Right lobe of liver (tissue), 6 donors: ENCODE measurements around the gene PARP1. TPM values are rescaled to one million over a fixed set of nuclear protein-coding genes. Genes with fewer than 3 reads are reported as not detected.

Source experiments
- ATAC-seq, 4 donors: fragments of 200-7000 bp; cut with Tn5 transposase; one replicate each; pipeline ENCODE4 v1.9.1; 2020; ENCODE audit warnings: mild to moderate bottlenecking in 4 of 4, moderate library complexity in 4 of 4
- DNase-seq, 3 donors: peaks; one replicate each; pipeline ENCODE4 v3.0.0-alpha.2; 2020
- H3K27ac ChIP-seq, 3 donors: fragments of 200-600 bp; one replicate each; pipeline ENCODE4 v1.8.0; 2022
- H3K27me3 ChIP-seq, 2 donors: fragments of 200-600 bp; one replicate each; pipeline ENCODE4 v1.8.0; 2022
- H3K36me3 ChIP-seq, 4 donors: fragments of 200-600 bp; sonication (generic) in 1 of 4; one replicate each; pipeline versions ENCODE4 v1.5.1 to v1.8.0; 2017 to 2022; ENCODE audit warnings: control low read depth in 1 of 4
- H3K4me1 ChIP-seq, 4 donors: fragments of 200-600 bp; sonication (generic) in 1 of 4; one replicate each; pipeline versions ENCODE4 v1.5.1 to v1.8.0; 2017 to 2022; ENCODE audit warnings: control low read depth in 1 of 4
- H3K4me3 ChIP-seq, 3 donors: fragments of 200-600 bp; one replicate each; pipeline ENCODE4 v1.8.0; 2022
- H3K9me3 ChIP-seq, 4 donors: fragments of 200-600 bp; sonication (generic) in 1 of 4; one replicate each; pipeline versions ENCODE4 v1.5.1 to v1.8.0; 2017 to 2022; ENCODE audit warnings: control low read depth in 1 of 4
- POLR2A ChIP-seq: fragments of 450-650 bp; IDR thresholded peaks from one replicate; pipeline ENCODE4 v1.6.1; 2017; ENCODE audit warnings: antibody characterized with exemption, mild to moderate bottlenecking
- WGBS: methylation state at CpG from one replicate; pipeline ENCODE4 v1.1.6; 2018; ENCODE audit warnings: low coverage, low lambda C conversion rate; ENCODE audit not compliant: insufficient coverage; ENCODE audit errors: missing lambda C conversion rate; 5-methylcytosine and 5-hydroxymethylcytosine counted together
- intact Hi-C, 2 donors: fragments of 100-400 bp; cut with DNase I; formaldehyde crosslinking; loops; one replicate each; pipeline versions ENCODE4 v1.11.2 to v1.14.1; 2022
- total RNA-seq, 6 experiments: library from RNA; depleted of rRNA in 2 of 6; stranded (reverse); fragments of >200 nt in 2 of 6; fragmentation: NEBNext Ultra II Directional in 3 of 6; extraction: Animal tissue kit (Norgen Biotek cat#: 25700) in 3 of 6; gene quantifications; one replicate each; pipeline versions ENCODE4 v1.1.0 to v1.2.4, GENCODE V29; 2016 to 2023
- TF ChIP-seq, protein P1 (sequence below), 4 donors: fragments of 200-600 bp in 3 of 4; fragments of 450-650 bp in 1 of 4; IDR thresholded peaks; one replicate each; pipeline versions ENCODE4 v1.5.1 to v1.8.0; 2016 to 2022; ENCODE audit warnings: antibody characterized with exemption in 4 of 4, mild to moderate bottlenecking in 2 of 4
- donor health status: DM: no; HTN: yes; CAD: no.
- donor health status: DM: no; HTN: no; CAD: no.
- donor health status: DM: no; HTN: no; CAD: no.
- donor health status: DM: no; HTN: yes; CAD: no.
- donor health status: DM: no; HTN: yes; CAD: no.

Gene PARP1
- total RNA-seq, 6 experiments from 2014 or later, result 38.2 to 74.3 (median 60.1) TPM

DNA sequence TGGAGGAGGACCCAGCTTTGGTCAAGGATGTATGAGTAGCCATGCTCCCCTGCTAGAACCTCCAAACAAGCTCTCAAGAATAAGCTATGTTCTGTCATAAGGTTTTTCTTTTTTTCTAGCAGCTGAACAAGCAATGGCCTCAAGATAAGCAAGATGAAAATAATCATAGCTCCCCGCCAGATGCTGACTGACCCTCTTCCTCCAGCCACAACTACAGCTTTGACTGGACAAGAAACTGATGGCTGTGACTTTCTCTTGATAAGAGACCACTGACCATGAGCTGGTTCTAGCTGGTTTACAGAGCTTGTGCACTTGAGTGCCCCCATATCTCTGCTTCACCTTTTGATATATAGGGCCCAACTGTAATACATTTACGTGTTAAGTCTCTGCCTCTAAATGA is 38.2 kb upstream of the PARP1 start:
- H3K4me3 ChIP-seq, result no peak overlapping the region
- intact Hi-C loops, result no loop called here
- no peaks in the 10 kb centered on the region for H3K4me1 ChIP-seq
- H3K9me3 ChIP-seq, result no peaks in the 10 kb centered on the region
- TF ChIP-seq, protein P1, sequence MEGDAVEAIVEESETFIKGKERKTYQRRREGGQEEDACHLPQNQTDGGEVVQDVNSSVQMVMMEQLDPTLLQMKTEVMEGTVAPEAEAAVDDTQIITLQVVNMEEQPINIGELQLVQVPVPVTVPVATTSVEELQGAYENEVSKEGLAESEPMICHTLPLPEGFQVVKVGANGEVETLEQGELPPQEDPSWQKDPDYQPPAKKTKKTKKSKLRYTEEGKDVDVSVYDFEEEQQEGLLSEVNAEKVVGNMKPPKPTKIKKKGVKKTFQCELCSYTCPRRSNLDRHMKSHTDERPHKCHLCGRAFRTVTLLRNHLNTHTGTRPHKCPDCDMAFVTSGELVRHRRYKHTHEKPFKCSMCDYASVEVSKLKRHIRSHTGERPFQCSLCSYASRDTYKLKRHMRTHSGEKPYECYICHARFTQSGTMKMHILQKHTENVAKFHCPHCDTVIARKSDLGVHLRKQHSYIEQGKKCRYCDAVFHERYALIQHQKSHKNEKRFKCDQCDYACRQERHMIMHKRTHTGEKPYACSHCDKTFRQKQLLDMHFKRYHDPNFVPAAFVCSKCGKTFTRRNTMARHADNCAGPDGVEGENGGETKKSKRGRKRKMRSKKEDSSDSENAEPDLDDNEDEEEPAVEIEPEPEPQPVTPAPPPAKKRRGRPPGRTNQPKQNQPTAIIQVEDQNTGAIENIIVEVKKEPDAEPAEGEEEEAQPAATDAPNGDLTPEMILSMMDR (IDR thresholded peaks at IDR 0.05), result no peak
- ATAC-seq (no peak), DNase-seq (no peak)
- no peaks in the 10 kb centered on the region for H3K27me3 ChIP-seq
- H3K27ac ChIP-seq, result no peak overlapping the region
- WGBS, result 44% methylated on average over 1 of the region's 2 CpGs
- H3K36me3 ChIP-seq, result no peaks in the 10 kb centered on the region

DNA sequence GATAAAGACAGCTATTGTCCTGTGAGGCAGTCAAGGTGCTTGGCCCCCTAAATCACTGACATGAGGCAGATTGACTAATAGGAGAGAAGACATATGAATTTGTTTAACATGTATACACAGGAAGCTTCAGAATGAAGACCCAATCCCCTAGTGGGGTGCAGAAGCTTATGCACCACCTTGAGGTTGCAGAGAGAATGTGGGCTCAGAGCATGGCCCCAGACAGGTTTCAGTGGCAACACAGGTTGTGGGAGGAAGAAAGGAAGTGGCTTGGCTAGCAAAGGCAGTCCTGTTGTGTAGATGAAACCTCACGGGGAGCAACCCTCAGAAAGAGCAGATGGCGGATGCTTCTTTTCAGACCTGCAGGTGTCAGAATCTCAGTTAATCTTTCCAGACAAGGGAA is 37.0 kb upstream of the PARP1 start:
- H3K4me3 ChIP-seq, result no peak overlapping the region
- ATAC-seq (peak in 2 of 4 donors; percentile 50), DNase-seq (no peak)
- 58% methylated on average over 2 of the region's 2 CpGs for WGBS
- no peaks in the 10 kb centered on the region for H3K36me3 ChIP-seq
- intact Hi-C loops, result no loop called here
- H3K27ac ChIP-seq, result no peak overlapping the region
- TF ChIP-seq, protein P1 (IDR thresholded peaks at IDR 0.05), result no peak
- TF ChIP-seq POLR2A, result no peak
- no peaks in the 10 kb centered on the region for H3K4me1 ChIP-seq
- H3K27me3 ChIP-seq, result no peaks in the 10 kb centered on the region
- H3K9me3 ChIP-seq, result no peaks in the 10 kb centered on the region

DNA sequence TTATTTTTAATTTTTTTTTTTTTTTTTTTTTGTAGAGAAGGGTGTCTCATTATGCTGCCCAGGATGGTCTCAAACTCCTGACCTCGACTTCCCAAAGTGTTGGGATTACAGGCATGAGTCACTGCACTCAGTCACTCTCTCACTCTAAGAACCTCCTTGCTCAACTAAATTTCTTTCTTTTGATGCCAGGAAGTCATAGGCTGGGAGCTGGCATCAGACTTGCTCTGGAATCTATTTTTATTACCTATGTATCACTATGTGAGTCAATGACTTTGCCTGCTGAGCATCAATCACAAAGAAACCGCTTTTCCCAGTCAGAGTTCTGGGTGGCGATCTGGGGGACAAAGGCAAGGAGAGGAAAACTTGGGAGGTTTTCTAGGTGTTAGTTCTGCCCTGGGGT is 35.5 kb upstream of the PARP1 start:
- Histone ChIP-seq H3K4me3 (no peak overlapping the region), H3K4me1 (no peaks in the 10 kb centered on the region), H3K9me3 (no peaks in the 10 kb centered on the region), H3K27me3 (no peaks in the 10 kb centered on the region), H3K36me3 (no peaks in the 10 kb centered on the region), H3K27ac (no peak overlapping the region)
- DNase-seq (no peak), ATAC-seq (no peak)
- TF ChIP-seq, protein P1 (IDR thresholded peaks at IDR 0.05), result no peak
- no peak for TF ChIP-seq POLR2A
- WGBS, result 88% methylated on average over 3 of the region's 3 CpGs
- intact Hi-C loops, result no loop called here

DNA sequence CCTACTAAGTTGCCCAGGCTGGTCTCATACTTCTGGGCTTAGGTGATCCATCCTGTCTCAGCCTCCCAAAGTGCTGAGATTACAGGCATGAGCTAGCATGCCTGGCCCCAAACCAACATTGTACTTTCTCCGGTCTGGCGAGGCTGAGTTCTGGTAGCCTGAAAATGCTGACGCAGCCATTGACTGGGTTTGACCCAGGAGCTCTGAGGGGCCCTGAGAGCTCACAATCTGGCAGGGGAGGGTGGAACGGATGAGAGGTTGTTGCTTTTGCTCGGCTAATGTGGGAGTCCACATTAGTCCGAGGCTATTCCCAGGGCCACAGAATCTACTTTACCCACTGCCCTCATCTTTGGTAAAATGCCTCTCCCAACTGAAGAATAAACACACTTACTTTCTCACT is 35.1 kb upstream of the PARP1 start:
- no peak for DNase-seq
- TF ChIP-seq, protein P1 (IDR thresholded peaks at IDR 0.05), result no peak
- no peak for TF ChIP-seq POLR2A
- Histone ChIP-seq H3K36me3 (no peaks in the 10 kb centered on the region), H3K27me3 (no peaks in the 10 kb centered on the region), H3K4me1 (no peaks in the 10 kb centered on the region), H3K9me3 (no peaks in the 10 kb centered on the region), H3K27ac (no peak overlapping the region), H3K4me3 (no peak overlapping the region)
- ATAC-seq, result no peak
- 74% methylated on average over 5 of the region's 6 CpGs for WGBS
- intact Hi-C loops, result no loop called here

DNA sequence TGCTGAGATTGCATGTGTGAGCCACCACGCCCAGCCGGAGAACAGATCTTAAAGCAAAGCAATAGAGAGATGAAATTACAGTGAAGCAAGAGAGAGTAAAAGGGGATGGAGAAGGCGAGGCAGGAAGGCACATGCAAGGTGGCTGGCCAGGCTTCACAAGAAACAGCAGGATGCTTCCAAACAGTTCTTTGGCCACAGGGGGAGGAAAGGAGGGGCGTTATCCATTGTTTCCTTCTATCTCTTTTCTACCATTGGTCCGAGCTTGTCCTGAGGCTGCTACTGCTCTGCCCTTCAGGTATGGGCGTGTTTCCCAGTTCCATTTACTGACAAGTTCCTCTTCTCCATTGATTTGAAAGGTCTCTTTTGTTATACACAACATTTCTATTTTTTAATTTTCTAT is 33.7 kb upstream of the PARP1 start:
- no peak for ATAC-seq
- TF ChIP-seq POLR2A, result no peak
- TF ChIP-seq, protein P1 (IDR thresholded peaks at IDR 0.05), result no peak
- no peaks in the 10 kb centered on the region for H3K36me3 ChIP-seq
- intact Hi-C loops, result no loop called here
- DNase-seq, result no peak
- no peaks in the 10 kb centered on the region for H3K4me1 ChIP-seq
- H3K9me3 ChIP-seq, result no peaks in the 10 kb centered on the region
- H3K27ac ChIP-seq, result no peak overlapping the region
- no peaks in the 10 kb centered on the region for H3K27me3 ChIP-seq
- no peak overlapping the region for H3K4me3 ChIP-seq
- WGBS, result 76% methylated on average over 5 of the region's 6 CpGs
